K562 (cell line): Measurements from ENCODE around the gene CCDC148. TPM values are rescaled to one million over a fixed set of nuclear protein-coding genes. Genes with fewer than 3 reads are reported as not detected.
A peak's percentile ranks its signal among the peaks of the same experiment; 100 is the strongest.

Source experiments
- FUS ChIP-seq: fragments of 200-400 bp; formaldehyde crosslinking; optimal IDR thresholded peaks from 2 replicates; pipeline ENCODE3; 2017; ENCODE audit warnings: low read depth, low read length
- GATAD2B ChIP-seq: fragments of 450-650 bp; IDR thresholded peaks from 2 replicates; pipeline ENCODE4 v1.6.1; 2017; ENCODE audit warnings: mild to moderate bottlenecking, borderline replicate concordance
- HNRNPLL ChIP-seq: fragments of 200-400 bp; formaldehyde crosslinking; IDR thresholded peaks from 2 replicates; pipeline ENCODE4 v1.6.1; 2017; ENCODE audit warnings: low read length, low read depth, mild to moderate bottlenecking; ENCODE audit not compliant: poor library complexity, severe bottlenecking
- LCOR ChIP-seq: sonication (generic); formaldehyde crosslinking; IDR thresholded peaks from 2 replicates; pipeline ENCODE4 v1.8.0; 2022; ENCODE audit warnings: mild to moderate bottlenecking, missing genetic modification reagents
- NR2C2 ChIP-seq, 2 experiments: fragments of 200-800 bp in 1 of 2; sonication (Bioruptor generic) in 1 of 2; sonication (generic) in 1 of 2; formaldehyde crosslinking in 1 of 2; IDR thresholded peaks; 2 replicates each; pipeline versions ENCODE4 v1.6.1 to v1.8.0; 2016 to 2022; ENCODE audit warnings: mild to moderate bottlenecking in 1 of 2, missing compliant biosample characterization in 1 of 2, missing genetic modification characterization in 1 of 2, missing genetic modification reagents in 1 of 2
- PCBP1 ChIP-seq: fragments of 200-400 bp; formaldehyde crosslinking; IDR thresholded peaks from 2 replicates; pipeline ENCODE4 v1.6.1; 2018; ENCODE audit warnings: mild to moderate bottlenecking, low read depth, low read length; ENCODE audit not compliant: poor library complexity, severe bottlenecking
- PML ChIP-seq: IDR thresholded peaks from 2 replicates; pipeline ENCODE4 v1.6.1; 2012; ENCODE audit warnings: low read length, inconsistent platforms
- PRPF4 ChIP-seq: fragments of 200-400 bp; formaldehyde crosslinking; IDR thresholded peaks from one replicate; pipeline ENCODE4 v1.6.1; 2017; ENCODE audit warnings: low read length, low read depth, mild to moderate bottlenecking; ENCODE audit not compliant: insufficient read depth, poor library complexity, severe bottlenecking
- RAD21 ChIP-seq, 2 experiments: fragments of 250-450 bp in 1 of 2; fragments of 450-650 bp in 1 of 2; sonication (Bioruptor Pico) in 1 of 2; formaldehyde crosslinking in 1 of 2; IDR thresholded peaks in 1 of 2; conservative IDR thresholded peaks in 1 of 2; 2 replicates each; pipeline versions ENCODE4 v1.4.0 to v1.8.0; 2020 to 2022; ENCODE audit warnings: mild to moderate bottlenecking in 2 of 2, moderate library complexity in 1 of 2
- RBM22 ChIP-seq: fragments of 200-400 bp; formaldehyde crosslinking; IDR thresholded peaks from 2 replicates; pipeline ENCODE4 v1.6.1; 2018; ENCODE audit warnings: low read length, low read depth; ENCODE audit not compliant: poor library complexity, severe bottlenecking
- RNF2 ChIP-seq: sonication (generic); IDR thresholded peaks from 2 replicates; pipeline ENCODE4 v1.6.1; 2016
- SAFB ChIP-seq: fragments of 200-400 bp; formaldehyde crosslinking; IDR thresholded peaks from 2 replicates; pipeline ENCODE4 v1.6.1; 2017; ENCODE audit warnings: low read depth, low read length, borderline replicate concordance
- SIX5 ChIP-seq, 2 experiments: IDR thresholded peaks; 2 replicates each; pipeline ENCODE4 v1.6.1; 2011; ENCODE audit warnings: low read length in 2 of 2, borderline replicate concordance in 1 of 2, low read depth in 1 of 2, mild to moderate bottlenecking in 1 of 2, moderate library complexity in 1 of 2; ENCODE audit not compliant: insufficient read depth in 1 of 2
- SMAD4 ChIP-seq: fragments of 250-450 bp; sonication (Bioruptor Pico); conservative IDR thresholded peaks from 2 replicates; pipeline ENCODE4 v1.8.0; 2021; ENCODE audit warnings: inconsistent platforms, mild to moderate bottlenecking, moderate library complexity
- SOX6 ChIP-seq: fragments of 450-650 bp; IDR thresholded peaks from 2 replicates; pipeline ENCODE4 v1.6.1; 2014; ENCODE audit warnings: mild to moderate bottlenecking
- TEAD1 ChIP-seq, 2 experiments: fragments of 450-650 bp in 1 of 2; sonication (generic) in 1 of 2; formaldehyde crosslinking; IDR thresholded peaks; 2 replicates each; pipeline versions ENCODE4 v1.4.0 to v1.8.0; 2020 to 2022; ENCODE audit warnings: mild to moderate bottlenecking in 2 of 2, missing genetic modification reagents in 1 of 2
- polyA plus RNA-seq, 8 experiments: library from polyadenylated mRNA; depleted of rRNA in 4 of 8; stranded (reverse) in 5 of 8; unstranded in 3 of 8; fragments of >200 nt; fragmentation: Nextera tagmentation in 2 of 8; fragmentation: Illumina TruSeq in 1 of 8; extraction: Ambion mirVana in 2 of 8; extraction: Trizol in 1 of 8; gene quantifications; 2 replicates each; pipeline versions ENCODE4 v1.2.1 to v1.2.3, GENCODE V29; 2011 to 2014; ENCODE audit warnings: inconsistent platforms in 1 of 8, missing spikeins in 1 of 8
- total RNA-seq, 7 experiments: library from RNA; depleted of rRNA in 6 of 7; stranded (reverse); fragments of >200 nt in 6 of 7; fragmentation: Illumina TruSeq in 2 of 7; extraction: Trizol in 2 of 7; gene quantifications; 2 replicates each; pipeline versions ENCODE4 v1.2.1 to v1.2.3, GENCODE V29; 2011 to 2021; ENCODE audit warnings: low replicate concordance in 1 of 7
- TF ChIP-seq, protein P1 (sequence below): fragments of 450-650 bp; IDR thresholded peaks from 2 replicates; pipeline ENCODE4 v1.6.1; 2016
- TF ChIP-seq, protein P2 (sequence below): sonication (generic); formaldehyde crosslinking; IDR thresholded peaks from 2 replicates; pipeline ENCODE4 v1.8.0; 2022; ENCODE audit warnings: mild to moderate bottlenecking, missing genetic modification reagents
- TF ChIP-seq, protein P3 (sequence below): fragments of 450-650 bp; IDR thresholded peaks from 2 replicates; pipeline ENCODE4 v1.6.1; 2017; ENCODE audit warnings: antibody characterized with exemption
- TF ChIP-seq, protein P4 (sequence below), 2 experiments: fragments of 450-650 bp in 1 of 2; sonication (generic) in 1 of 2; formaldehyde crosslinking in 1 of 2; IDR thresholded peaks in 1 of 2; conservative IDR thresholded peaks in 1 of 2; 2 replicates each; pipeline versions ENCODE4 v1.6.1 to v1.8.1; 2016 to 2023; ENCODE audit warnings: mild to moderate bottlenecking in 2 of 2, moderate library complexity in 2 of 2, inconsistent platforms in 1 of 2, missing genetic modification reagents in 1 of 2

The CCDC148 gene
- total and polyA plus RNA-seq, 9 of the 15 experiments (the other 6 are each of a cell fraction or from before 2014, with no cell fraction given): 0.10 to 1.4 (median 0.65) TPM

DNA sequence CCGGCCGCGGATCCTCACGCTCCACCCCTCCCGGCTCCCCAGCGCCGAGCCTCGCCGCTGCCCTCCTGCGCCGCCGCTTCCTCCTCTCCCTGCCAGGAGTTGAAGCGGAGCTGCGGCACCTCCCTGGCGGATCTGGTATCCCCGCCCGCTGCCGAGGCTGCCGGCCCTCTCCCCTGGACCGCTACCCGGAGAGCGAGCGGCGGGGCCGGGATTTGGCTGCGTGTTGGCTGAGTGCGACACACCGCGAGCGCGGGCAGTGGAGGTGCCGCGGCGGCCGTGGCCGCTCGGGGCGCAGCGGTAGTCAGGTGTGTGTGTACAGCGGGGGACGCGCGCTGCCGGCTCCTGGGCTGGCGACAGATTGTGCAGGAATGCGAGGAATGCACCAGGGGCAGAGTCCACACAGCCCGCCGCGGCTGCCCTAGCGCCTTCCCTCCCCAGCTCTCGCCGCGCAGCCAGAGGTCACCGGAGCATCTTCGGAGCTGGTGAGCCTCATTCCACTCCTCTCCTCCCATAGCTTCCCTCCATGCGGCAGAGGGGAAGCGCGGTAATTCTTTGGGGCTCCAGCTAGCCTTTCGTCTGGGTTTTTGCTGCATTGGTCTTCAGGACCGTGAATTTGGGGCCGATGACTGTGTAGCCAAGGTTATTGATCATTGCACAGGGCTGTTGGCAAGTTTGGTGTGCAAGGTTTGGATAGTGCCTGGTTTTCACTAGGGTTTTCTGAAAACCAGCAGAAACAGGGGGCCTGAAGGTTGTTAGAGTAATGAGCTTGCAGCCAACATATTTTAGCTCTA is 1.5 kb upstream of the CCDC148 start (continued):
- TF ChIP-seq, protein P1, sequence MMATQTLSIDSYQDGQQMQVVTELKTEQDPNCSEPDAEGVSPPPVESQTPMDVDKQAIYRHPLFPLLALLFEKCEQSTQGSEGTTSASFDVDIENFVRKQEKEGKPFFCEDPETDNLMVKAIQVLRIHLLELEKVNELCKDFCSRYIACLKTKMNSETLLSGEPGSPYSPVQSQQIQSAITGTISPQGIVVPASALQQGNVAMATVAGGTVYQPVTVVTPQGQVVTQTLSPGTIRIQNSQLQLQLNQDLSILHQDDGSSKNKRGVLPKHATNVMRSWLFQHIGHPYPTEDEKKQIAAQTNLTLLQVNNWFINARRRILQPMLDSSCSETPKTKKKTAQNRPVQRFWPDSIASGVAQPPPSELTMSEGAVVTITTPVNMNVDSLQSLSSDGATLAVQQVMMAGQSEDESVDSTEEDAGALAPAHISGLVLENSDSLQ: no peak
- TF ChIP-seq SAFB: peak; percentile 69; the same call in 1 of the 2 replicates
- TF ChIP-seq, protein P2, sequence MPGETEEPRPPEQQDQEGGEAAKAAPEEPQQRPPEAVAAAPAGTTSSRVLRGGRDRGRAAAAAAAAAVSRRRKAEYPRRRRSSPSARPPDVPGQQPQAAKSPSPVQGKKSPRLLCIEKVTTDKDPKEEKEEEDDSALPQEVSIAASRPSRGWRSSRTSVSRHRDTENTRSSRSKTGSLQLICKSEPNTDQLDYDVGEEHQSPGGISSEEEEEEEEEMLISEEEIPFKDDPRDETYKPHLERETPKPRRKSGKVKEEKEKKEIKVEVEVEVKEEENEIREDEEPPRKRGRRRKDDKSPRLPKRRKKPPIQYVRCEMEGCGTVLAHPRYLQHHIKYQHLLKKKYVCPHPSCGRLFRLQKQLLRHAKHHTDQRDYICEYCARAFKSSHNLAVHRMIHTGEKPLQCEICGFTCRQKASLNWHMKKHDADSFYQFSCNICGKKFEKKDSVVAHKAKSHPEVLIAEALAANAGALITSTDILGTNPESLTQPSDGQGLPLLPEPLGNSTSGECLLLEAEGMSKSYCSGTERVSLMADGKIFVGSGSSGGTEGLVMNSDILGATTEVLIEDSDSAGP (CRISPR knock-in tag): no peak
- TF ChIP-seq, protein P3, sequence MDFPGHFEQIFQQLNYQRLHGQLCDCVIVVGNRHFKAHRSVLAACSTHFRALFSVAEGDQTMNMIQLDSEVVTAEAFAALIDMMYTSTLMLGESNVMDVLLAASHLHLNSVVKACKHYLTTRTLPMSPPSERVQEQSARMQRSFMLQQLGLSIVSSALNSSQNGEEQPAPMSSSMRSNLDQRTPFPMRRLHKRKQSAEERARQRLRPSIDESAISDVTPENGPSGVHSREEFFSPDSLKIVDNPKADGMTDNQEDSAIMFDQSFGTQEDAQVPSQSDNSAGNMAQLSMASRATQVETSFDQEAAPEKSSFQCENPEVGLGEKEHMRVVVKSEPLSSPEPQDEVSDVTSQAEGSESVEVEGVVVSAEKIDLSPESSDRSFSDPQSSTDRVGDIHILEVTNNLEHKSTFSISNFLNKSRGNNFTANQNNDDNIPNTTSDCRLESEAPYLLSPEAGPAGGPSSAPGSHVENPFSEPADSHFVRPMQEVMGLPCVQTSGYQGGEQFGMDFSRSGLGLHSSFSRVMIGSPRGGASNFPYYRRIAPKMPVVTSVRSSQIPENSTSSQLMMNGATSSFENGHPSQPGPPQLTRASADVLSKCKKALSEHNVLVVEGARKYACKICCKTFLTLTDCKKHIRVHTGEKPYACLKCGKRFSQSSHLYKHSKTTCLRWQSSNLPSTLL: no peak
- peak; percentile 13 for TF ChIP-seq PRPF4
- TF ChIP-seq PML: 0 out of 2 replicates have a peak, but pooled peaks have one; percentile 51
- TF ChIP-seq TEAD1 (CRISPR knock-in tag; IDR thresholded peaks at IDR 0.05): peak; percentile 97 to 100
- peak; percentile 31; the same call in 1 of the 2 replicates for TF ChIP-seq SOX6
- peak; percentile 86 for TF ChIP-seq PCBP1
- TF ChIP-seq SMAD4 (CRISPR knock-in tag): peak; percentile 67
- TF ChIP-seq SIX5 (IDR thresholded peaks at IDR 0.05; ENCODE audit: borderline replicate concordance in 1 of 2, insufficient read depth in 1 of 2, low read depth in 1 of 2, low read length in 2 of 2): no peak
- no peak for TF ChIP-seq NR2C2 (CRISPR knock-in tag; IDR thresholded peaks at IDR 0.05)
- peak; percentile 43; the same call in 1 of the 2 replicates for TF ChIP-seq NR2C2 (tag; IDR thresholded peaks at IDR 0.05)
- TF ChIP-seq HNRNPLL: peak; percentile 80
- TF ChIP-seq, protein P4, sequence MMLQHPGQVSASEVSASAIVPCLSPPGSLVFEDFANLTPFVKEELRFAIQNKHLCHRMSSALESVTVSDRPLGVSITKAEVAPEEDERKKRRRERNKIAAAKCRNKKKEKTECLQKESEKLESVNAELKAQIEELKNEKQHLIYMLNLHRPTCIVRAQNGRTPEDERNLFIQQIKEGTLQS (IDR thresholded peaks at IDR 0.05): no peak
- TF ChIP-seq, protein P4 (CRISPR knock-in tag; conservative IDR thresholded peaks at IDR 0.05): 0 out of 2 replicates have a peak, but pooled peaks have one; percentile 27
- TF ChIP-seq RBM22: peak; percentile 69
- TF ChIP-seq LCOR (CRISPR knock-in tag): peak; percentile 75; the same call in 1 of the 2 replicates
- peak; percentile 37; the same call in 1 of the 2 replicates for TF ChIP-seq GATAD2B
- TF ChIP-seq RAD21 (CRISPR knock-in tag; conservative IDR thresholded peaks at IDR 0.05 in 1 of 2, IDR thresholded peaks at IDR 0.05 in 1 of 2): peak; percentile 7 to 9; a peak in 1 of 4 replicates
- TF ChIP-seq FUS: peak; percentile 53
- peak; percentile 38 for TF ChIP-seq RNF2
